ENCODE measurements around the gene HADHB.
A peak's percentile ranks its signal among the peaks of the same experiment; 100 is the strongest.
"Not testable (repeated sequence)": the region's sequence is repeated elsewhere in the genome, so short reads cannot be mapped to it uniquely, and the experiment has no call there.

HADHB gene

DNA sequence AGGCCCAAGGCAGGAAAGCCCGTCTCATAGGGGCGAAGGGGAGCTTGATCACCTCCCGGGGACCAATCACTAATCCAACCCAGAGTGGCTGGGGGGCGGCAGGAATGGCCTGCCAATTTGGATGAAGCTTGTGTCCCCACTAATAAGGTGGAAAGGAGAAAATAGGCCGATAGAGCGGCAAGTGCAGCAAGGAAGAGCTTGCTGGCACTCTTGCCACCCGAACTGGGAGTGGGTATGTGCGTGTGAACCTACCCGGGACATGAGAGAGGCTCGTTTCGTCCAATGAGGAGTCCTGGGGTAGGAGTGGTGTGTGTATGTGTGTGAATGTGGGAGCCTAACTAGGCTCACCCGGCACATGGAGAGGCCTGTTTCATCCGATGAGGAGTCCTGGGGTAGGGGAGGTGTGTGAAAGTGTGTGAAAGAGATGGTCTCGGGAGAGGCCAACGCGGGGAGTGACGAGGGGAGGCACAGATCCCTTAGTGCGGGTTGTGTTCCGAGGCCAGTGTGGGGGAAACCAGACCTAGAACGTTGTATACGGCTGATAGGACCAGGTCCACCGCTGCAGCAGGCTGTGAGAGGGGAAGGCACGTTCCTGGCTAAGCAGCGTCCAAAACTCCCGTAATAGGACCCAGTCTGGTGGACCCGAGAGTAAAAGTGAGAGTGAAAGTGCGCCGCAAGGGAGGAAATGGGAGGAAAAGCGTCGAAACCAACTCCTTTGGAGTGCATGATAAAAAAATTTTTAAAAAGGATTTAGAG, 54.1 kb downstream of the HADHB start:
- DNase-seq = peak in 1 of 2 donors; percentile 28

DNA sequence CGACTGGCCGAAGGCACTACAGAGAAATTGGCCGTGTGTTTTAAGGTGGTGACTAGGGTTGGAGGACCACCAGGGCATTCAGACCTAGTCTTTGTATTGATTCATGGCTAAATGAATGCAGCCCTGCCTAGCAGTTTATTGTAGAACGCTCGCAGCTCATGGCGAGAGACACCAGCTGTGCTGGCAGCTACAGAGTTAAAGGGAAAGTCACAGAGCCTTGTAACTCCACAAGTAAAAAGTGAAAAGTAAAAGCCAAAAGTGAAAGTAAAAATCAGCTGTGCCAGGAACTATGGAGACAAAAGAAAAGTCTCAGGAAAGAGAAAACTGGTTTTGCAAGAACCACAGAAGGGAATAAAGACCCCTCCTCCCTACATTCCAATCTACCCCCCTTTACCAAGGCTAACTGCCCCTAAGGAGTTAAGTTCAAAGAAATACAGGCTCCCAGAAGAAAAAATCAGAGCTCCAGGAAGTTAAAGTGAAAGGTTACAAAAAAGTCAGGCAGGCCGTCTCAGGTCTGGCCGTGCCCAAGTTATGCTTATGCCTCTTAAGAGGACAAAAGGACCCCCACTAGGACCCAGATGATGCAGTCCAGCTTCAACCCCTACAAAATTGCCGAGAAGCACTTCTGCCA, 54.8 kb downstream of the HADHB start:
- no peak for DNase-seq

DNA sequence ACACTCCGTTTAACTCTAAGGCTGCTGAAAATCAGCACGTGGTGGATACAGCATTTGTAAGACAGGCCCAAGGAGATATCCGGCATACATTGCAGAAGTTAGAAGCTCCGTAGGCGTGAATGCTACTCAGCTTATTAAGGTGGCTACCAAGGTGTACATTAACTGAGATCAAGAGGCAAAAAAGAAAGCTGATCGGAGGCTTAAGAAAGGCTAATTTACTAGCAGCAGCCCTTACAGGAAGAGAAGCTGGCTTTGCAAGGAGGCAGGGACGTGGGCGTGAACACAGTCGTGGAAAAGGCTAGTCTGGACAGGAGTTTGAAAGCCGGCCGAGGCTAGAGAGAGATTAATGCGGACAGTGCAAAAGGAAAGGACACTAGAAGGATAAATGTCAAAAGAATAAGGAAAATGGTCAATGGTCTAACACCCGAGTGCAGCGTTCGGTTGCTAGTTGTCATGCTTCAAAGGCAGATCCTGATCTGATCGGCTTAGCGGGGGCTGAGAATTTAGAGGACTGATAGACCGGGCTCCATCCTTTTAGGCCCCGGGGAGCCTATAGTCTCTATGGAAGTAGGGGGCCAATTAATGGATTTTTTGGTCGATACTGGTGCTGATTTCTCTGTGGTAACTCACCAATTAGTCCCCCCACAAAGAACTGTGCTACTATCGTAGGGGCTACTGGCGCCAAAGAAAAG, 55.6 kb downstream of the HADHB start:
- no peak for DNase-seq

GRCh38 chr2:26302846-26303245, 58.1 kb downstream of the HADHB start:
- no peak for DNase-seq

GRCh38 chr2:26305094-26305493, 60.4 kb downstream of the HADHB start:
- DNase-seq = not testable (repeated sequence)

GRCh38 chr2:26305540-26305939, 60.8 kb downstream of the HADHB start:
- DNase-seq = no peak

DNA sequence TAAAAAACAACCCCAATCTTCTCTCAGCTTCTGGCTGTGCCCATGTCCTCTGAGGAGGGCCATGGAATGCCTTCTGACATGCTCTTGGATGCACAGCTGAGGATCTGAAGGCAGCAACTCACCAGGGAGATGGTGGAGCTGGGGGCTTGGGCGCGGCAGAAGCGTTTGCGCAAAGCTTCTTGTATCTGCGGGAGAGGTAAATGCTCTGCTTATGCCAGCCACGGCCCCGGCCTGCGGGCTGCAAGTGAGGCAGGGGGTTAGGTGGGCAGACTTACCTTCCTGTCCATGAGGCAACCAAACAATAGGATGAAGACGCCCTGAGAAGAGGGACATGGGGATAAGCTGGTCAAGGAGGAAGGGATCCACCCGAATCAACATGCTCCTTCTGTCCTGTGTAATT, 65.2 kb downstream of the HADHB start:
- no peak for DNase-seq

GRCh38 chr2:26312471-26312870, 67.7 kb downstream of the HADHB start:
- no peak for DNase-seq

GRCh38 chr2:26313446-26313845, 68.7 kb downstream of the HADHB start:
- no peak for DNase-seq

DNA sequence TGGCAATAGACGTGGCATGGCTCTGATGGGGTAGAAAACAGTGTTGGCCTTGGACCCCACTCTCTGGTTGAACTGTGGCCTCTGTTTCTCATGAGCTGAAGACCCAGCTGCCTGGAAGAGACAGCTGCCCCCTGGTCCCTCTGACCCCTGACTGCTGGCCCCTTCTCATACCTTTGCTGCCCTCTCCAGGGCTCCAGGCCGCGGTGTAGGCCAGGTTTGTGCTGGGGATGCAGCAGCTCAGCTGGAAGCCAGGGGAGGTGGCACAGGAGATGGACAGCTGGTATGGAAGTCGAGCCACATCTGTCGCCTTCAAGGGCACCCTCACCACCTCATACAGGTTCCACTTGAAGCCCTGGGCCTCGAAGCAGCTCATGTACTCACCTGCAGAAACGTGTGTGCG, 69.5 kb downstream of the HADHB start:
- DNase-seq = no peak

- no peak for DNase-seq
Observed at GRCh38 chr2:26316041-26316440, 71.3 kb downstream of the HADHB start.

DNA sequence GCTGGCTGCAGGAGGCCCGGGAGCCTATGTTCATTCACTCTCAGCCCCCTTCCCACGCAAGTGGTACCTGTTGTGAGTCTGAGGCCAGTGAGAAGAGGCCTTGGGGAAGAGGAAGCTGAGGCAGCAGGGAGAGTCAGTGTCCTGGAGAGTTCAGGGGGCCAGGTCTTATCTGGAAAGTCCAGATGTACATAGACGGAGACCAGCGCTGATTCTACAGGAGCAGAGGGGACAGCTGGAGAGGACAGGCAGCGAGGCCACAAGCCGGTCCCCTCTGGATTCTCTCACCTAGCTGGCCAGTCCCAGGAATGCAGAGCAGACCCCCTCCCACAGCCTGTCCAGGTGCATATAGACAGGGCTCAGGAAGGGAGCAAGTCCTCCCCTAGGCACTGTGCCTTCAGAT, 72.1 kb downstream of the HADHB start:
- DNase-seq = no peak

DNA sequence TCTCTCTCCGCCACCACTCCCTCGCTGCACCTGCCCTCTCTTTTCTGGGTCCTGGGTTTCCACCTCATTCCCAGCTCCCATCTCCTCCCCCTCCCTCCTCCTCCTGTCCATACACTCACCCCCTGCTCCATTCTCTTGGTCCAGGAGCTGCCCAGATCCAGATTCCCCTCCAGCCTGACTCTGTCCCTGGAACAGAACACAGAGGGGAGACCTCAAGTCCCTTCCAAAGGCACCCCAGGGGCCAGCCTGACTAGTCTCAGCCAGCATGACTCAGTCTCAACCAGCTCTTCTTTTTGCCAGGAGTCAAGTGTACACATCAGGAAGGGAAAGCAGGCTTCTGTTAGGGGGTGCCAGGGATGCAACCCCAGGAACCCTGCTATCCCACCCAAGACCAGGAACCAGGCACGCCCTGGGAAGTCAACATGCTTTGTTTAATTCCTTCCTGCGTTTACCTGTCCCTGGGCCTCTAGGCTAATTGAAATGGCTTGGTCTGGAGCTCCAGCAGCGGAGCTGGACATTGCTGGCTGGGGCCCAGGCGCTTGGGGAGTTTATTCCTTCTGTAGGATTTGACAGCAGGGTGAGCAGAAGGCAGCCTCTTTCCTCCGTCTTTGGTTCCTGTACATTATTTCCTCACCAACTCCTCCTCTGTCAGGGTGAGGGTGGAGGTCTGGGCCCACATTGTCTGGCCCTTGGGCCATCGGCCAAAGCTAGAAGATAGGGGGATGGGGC, 72.8 kb downstream of the HADHB start:
- no peak for DNase-seq

DNA sequence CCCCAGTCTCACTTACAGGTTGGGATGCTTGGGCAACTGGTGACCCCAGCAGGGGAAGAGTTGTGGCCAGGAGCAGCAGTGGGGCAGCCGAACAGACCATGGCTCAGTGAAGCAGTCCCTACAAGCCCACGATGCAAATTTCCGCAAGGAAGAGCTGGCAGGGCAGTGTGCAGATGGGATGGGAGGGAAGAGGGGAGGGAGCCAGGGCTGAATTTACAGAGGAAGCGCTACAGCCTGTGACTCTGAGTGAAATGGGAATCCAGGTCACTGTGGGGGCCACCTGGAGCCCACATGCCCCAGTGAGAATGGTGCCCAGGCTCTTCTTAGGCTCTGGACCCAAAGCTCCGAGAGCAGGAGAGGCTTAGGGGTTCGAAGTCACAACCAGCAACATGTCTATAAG, 74.2 kb downstream of the HADHB start:
- no peak for DNase-seq

DNA sequence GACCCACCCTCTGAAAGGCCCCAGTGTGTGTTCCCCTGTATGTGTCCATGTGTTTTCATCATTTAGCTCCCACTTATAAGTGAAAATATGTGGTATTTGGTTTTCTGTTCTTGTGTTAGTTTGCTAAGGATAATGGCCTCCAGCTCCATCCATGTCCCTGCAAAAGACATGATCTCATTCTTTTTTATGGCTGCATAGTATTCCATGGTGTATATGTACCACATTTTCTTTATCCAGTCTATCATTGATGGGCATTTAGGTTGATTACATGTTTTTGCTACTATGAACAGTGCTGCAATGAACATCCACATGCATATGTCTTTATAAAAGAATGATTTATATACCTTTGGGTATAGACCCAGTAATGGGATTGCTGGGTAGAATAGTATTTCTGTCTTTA, 79.7 kb downstream of the HADHB start:
- not testable (repeated sequence) for DNase-seq

- DNase-seq = no peak
Observed at GRCh38 chr2:26324903-26325302, 80.2 kb downstream of the HADHB start.

DNA sequence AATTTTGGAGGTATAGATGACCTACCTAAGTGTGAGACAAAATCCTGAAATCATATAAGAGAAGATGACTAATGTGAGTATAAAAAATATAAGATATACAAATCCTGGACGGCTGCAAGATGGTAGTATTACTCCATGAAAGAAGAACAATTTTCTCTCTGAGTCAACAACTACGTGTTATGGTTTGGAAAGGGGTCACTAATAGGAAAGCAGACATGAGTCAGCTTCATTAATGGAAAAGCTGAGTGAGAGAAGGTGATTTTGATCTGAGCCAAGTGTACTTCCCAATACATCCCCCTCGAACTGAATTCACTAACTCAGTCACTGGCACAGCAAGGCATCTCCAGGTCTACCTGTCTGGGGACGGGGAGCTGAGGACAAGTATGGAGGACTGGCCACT, 81.1 kb downstream of the HADHB start:
- no peak for DNase-seq

DNA sequence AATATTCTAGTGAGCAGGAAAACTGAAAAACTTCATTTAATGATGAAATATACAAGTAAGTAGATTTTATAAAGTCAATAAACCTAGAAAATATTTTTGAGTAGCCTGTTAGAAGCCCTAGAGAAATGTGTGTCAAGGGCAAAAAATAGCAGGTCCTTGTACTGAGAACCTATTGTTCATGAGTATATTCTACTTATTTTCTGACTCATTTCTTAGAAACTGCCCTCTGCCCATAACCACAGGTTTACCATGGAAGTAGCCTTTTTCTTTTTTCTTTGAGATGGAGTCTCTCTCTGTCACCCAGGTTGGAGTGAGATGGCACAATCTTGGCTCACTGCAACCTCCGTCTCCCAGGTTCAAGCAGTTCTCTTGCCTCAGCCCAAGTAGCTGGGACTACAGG, 81.8 kb downstream of the HADHB start:
- DNase-seq = no peak

DNA sequence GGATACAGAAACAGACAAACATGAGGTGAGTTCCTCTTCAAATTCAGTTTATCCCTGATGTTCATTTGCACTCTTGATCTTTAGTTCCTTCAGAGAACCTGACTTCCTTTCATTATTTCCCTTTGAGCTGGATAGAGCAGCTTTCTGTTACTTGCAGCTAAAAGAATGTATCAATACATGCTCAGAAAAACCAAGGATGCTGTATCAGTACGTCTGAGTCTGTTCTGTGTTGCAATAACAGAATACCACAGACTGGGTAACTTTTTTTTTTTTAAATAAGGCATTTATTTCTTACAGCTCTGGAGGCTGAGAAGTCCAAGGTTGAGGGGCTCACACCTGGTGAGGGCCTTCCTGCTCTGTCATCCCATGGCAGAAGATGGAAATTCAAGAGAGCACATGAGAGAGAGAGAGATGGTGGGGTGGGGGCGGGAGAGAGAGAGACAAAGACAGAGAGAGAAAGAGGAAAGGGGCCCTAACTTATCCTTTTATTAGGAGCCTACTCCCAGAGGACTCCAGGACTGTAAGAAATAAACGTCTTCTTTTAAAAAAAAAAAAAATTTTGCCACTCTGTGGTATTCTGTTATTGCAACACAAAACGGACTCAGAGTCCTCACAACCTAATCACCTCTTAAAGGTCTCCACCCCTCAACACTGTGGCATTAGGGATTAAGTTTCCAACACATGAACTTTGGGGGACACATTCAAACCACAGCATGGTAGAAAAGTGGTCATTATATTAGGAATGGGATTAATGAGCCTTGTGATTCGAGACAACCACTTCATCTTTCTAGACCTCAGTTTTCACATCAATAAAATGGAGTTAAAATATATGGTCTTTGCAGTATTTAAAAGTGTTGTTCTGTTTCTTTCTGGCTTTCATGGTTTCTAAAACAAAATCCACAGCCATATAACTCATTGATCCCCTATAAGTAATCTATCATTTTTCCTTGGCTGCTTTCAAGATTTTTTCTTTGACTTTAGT, 82.8 kb downstream of the HADHB start:
- no peak for DNase-seq

DNA sequence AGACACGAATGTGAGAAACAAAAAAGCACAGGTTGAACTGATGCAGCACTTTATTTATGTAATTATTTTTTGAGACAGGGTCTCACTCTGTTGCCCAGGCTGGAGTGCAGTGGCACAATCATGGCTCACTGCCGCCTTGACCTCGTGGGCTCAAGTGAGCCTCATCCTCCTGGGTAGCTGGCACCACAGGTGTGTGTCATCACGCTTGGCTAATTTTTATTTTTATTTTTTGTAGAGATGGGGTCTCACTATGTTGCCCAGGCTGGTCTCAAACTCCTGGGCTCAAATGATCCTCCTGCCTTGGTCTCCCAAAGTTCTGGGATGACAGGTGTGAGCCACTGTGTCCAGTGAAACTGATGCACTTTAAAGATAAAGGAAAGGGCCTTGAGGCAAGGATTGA, 84.3 kb downstream of the HADHB start:
- not testable (repeated sequence) for DNase-seq

- DNase-seq = peak; percentile 70 to 74
Observed at GRCh38 chr2:26330114-26330549, 85.4 kb downstream of the HADHB start.

- DNase-seq = no peak
Observed at GRCh38 chr2:26330604-26331003, 85.9 kb downstream of the HADHB start.
